K562 (cell line): Measurements from ENCODE around the gene AURKB. TPM values are rescaled to one million over a fixed set of nuclear protein-coding genes. Genes with fewer than 3 reads are reported as not detected.
A peak's percentile ranks its signal among the peaks of the same experiment; 100 is the strongest.

Experiments used
- BDP1 ChIP-seq: IDR thresholded peaks from 3 replicates; pipeline ENCODE4 v1.6.1; 2011; ENCODE audit not compliant: insufficient read length, insufficient read depth
- C11orf30 ChIP-seq: fragments of 450-650 bp; IDR thresholded peaks from 2 replicates; pipeline ENCODE4 v1.6.1; 2016; ENCODE audit warnings: low read depth, mild to moderate bottlenecking
- ELF1 ChIP-seq: fragments of 200-800 bp; sonication (Bioruptor generic); IDR thresholded peaks from 2 replicates; pipeline ENCODE4 v1.6.1; 2016; ENCODE audit warnings: missing genetic modification characterization, missing compliant biosample characterization
- KDM1A ChIP-seq, 2 experiments: fragments of 450-650 bp; IDR thresholded peaks; 2 replicates each; pipeline ENCODE4 v1.6.1; 2016; ENCODE audit warnings: mild to moderate bottlenecking in 2 of 2
- MAFK ChIP-seq: IDR thresholded peaks from 2 replicates; pipeline ENCODE4 v1.6.1; 2011; ENCODE audit warnings: low read length, improper control_type of control experiment
- PREB ChIP-seq: sonication (generic); formaldehyde crosslinking; IDR thresholded peaks from 2 replicates; pipeline ENCODE4 v1.8.1; 2023; ENCODE audit warnings: mild to moderate bottlenecking, missing genetic modification reagents
- PRPF4 ChIP-seq: fragments of 200-400 bp; formaldehyde crosslinking; IDR thresholded peaks from one replicate; pipeline ENCODE4 v1.6.1; 2017; ENCODE audit warnings: low read length, low read depth, mild to moderate bottlenecking; ENCODE audit not compliant: insufficient read depth, poor library complexity, severe bottlenecking
- PTTG1 ChIP-seq: fragments of 450-650 bp; IDR thresholded peaks from 2 replicates; pipeline ENCODE4 v1.6.1; 2016; ENCODE audit warnings: low read depth, mild to moderate bottlenecking, missing genetic modification characterization, missing compliant biosample characterization
- TAF9B ChIP-seq: fragments of 450-650 bp; IDR thresholded peaks from 2 replicates; pipeline ENCODE4 v1.6.1; 2018; ENCODE audit warnings: mild to moderate bottlenecking; ENCODE audit not compliant: partially characterized antibody
- TARDBP ChIP-seq: fragments of 450-650 bp; IDR thresholded peaks from 2 replicates; pipeline ENCODE4 v1.6.1; 2016
- YY1 ChIP-seq, 3 experiments: IDR thresholded peaks; 2 replicates each; pipeline ENCODE4 v1.6.1; 2011; ENCODE audit warnings: low read length in 2 of 3, mild to moderate bottlenecking in 2 of 3, moderate library complexity in 2 of 3, borderline replicate concordance in 1 of 3, control low read depth in 1 of 3, low read depth in 1 of 3; ENCODE audit not compliant: insufficient read depth in 3 of 3, insufficient replicate concordance in 2 of 3, control insufficient read depth in 1 of 3, insufficient read length in 1 of 3; ENCODE audit errors: extremely low read depth in 1 of 3
- ZBED1 ChIP-seq: IDR thresholded peaks from 2 replicates; pipeline ENCODE4 v1.6.1; 2014
- ZBTB2 ChIP-seq: fragments of 450-650 bp; IDR thresholded peaks from 2 replicates; pipeline ENCODE4 v1.6.1; 2016; ENCODE audit warnings: antibody characterized with exemption
- ZFPM2 ChIP-seq: fragments of 250-450 bp; sonication (Bioruptor Pico); IDR thresholded peaks from 2 replicates; pipeline ENCODE4 v1.5.1; 2022; ENCODE audit warnings: mild to moderate bottlenecking
- ZNF324 ChIP-seq: fragments of 250-450 bp; sonication (Bioruptor Pico); IDR thresholded peaks from 2 replicates; pipeline ENCODE4 v1.4.0; 2020; ENCODE audit warnings: mild to moderate bottlenecking
- ZNF398 ChIP-seq: fragments of 250-450 bp; sonication (Bioruptor Pico); IDR thresholded peaks from 2 replicates; pipeline ENCODE4 v1.8.0; 2021; ENCODE audit warnings: moderate library complexity, mild to moderate bottlenecking, inconsistent platforms
- ZNF609 ChIP-seq: sonication (generic); formaldehyde crosslinking; IDR thresholded peaks from 2 replicates; pipeline ENCODE4 v1.8.1; 2023; ENCODE audit warnings: missing genetic modification reagents, mild to moderate bottlenecking, borderline replicate concordance
- ZNF830 ChIP-seq: fragments of 250-450 bp; sonication (Bioruptor Pico); IDR thresholded peaks from 2 replicates; pipeline ENCODE4 v1.5.0; 2021; ENCODE audit warnings: mild to moderate bottlenecking
- polyA plus RNA-seq, 8 experiments: library from polyadenylated mRNA; depleted of rRNA in 4 of 8; stranded (reverse) in 5 of 8; unstranded in 3 of 8; fragments of >200 nt; fragmentation: Nextera tagmentation in 2 of 8; fragmentation: Illumina TruSeq in 1 of 8; extraction: Ambion mirVana in 2 of 8; extraction: Trizol in 1 of 8; gene quantifications; 2 replicates each; pipeline versions ENCODE4 v1.2.1 to v1.2.3, GENCODE V29; 2011 to 2014; ENCODE audit warnings: inconsistent platforms in 1 of 8, missing spikeins in 1 of 8
- total RNA-seq, 7 experiments: library from RNA; depleted of rRNA in 6 of 7; stranded (reverse); fragments of >200 nt in 6 of 7; fragmentation: Illumina TruSeq in 2 of 7; extraction: Trizol in 2 of 7; gene quantifications; 2 replicates each; pipeline versions ENCODE4 v1.2.1 to v1.2.3, GENCODE V29; 2011 to 2021; ENCODE audit warnings: low replicate concordance in 1 of 7

AURKB gene
- total and polyA plus RNA-seq, 9 of the 15 experiments (the other 6 are each of a cell fraction or from before 2014, with no cell fraction given), result 27.2 to 114 (median 74.8) TPM

GRCh38 chr17:8220783-8221662, 10.6 kb upstream of the AURKB start (continued):
- TF ChIP-seq MAFK (no peak; the same call in 1 of the 2 replicates), ZNF398 (CRISPR knock-in tag) (no peak), TARDBP (peak; percentile 15; the same call in 1 of the 2 replicates), C11orf30 (peak; percentile 44; the same call in 1 of the 2 replicates), ZNF830 (CRISPR knock-in tag) (no peak), ZNF609 (no peak), TAF9B (peak; percentile 57), PRPF4 (no peak), KDM1A (IDR thresholded peaks at IDR 0.05) (peak in 1 of 2 experiments; percentile 21; a peak in 1 of 4 replicates), BDP1 (peak; percentile 65), ELF1 (tag) (no peak; the same call in 1 of the 2 replicates), ZFPM2 (CRISPR knock-in tag) (no peak), ZBED1 (0 out of 2 replicates have a peak, but pooled peaks have one; percentile 15), ZNF324 (no peak), ZBTB2 (no peak), PREB (CRISPR knock-in tag) (no peak), PTTG1 (tag) (no peak), YY1 (IDR thresholded peaks at IDR 0.05; ENCODE audit: borderline replicate concordance in 1 of 3, control insufficient read depth in 1 of 3, extremely low read depth in 1 of 3, insufficient read depth in 3 of 3, insufficient read length in 1 of 3, insufficient replicate concordance in 2 of 3, low read depth in 1 of 3, low read length in 2 of 3) (peak; percentile 53 to 89 (median 82))
